Measurements from ENCODE around the gene ZNF839. TPM values are rescaled to one million over a fixed set of nuclear protein-coding genes. Genes with fewer than 3 reads are reported as not detected.

ZNF839 gene
- 1 to 10 TPM; 1.4 to 3.8 (median 2.2) TPM for polyA plus RNA-seq

- DNase-seq: peak; percentile 90 to 92 (median 91)
- H3K4me3 Mint-ChIP-seq: peak within 1 kb of the TSS; percentile 94 to 98 (median 97)
- H3K27me3 Mint-ChIP-seq (ENCODE audit: low read depth in 3 of 3): peaks cover 13 to 35% (median 26%) of the 10 kb centered on the region in 3 donors
- H3K27ac Mint-ChIP-seq: peak within 1 kb of the TSS; percentile 95 to 99 (median 98)
- no peaks in the 10 kb centered on the region for H3K36me3 Mint-ChIP-seq
- H3K9me3 Mint-ChIP-seq: no peaks in the 10 kb centered on the region
- peaks cover 48 to 76% of the 10 kb centered on the region in 2 donors for H3K4me1 Mint-ChIP-seq
These were observed at the start of gene ZNF839 for GRCh38 chr14:102319351-102320032. TSS of gene ZNF839 (plus strand) at chr14:102319746. CDS start at chr14:102319766, 20 bp downstream.

- no peaks in the 10 kb centered on the region for H3K36me3 Mint-ChIP-seq
- H3K4me1 Mint-ChIP-seq: no peaks in the 10 kb centered on the region
- H3K9me3 Mint-ChIP-seq: no peaks in the 10 kb centered on the region
- H3K27me3 Mint-ChIP-seq (ENCODE audit: low read depth in 3 of 3): no peaks in the 10 kb centered on the region
- H3K4me3 Mint-ChIP-seq: no peak overlapping the region
- no peak for DNase-seq
- no peak overlapping the region for H3K27ac Mint-ChIP-seq
These were observed 47.2 kb upstream of the ZNF839 start for GRCh38 chr14:102272392-102272791.

GRCh38 chr14:102275866-102276265, 43.7 kb upstream of the ZNF839 start:
- Mint-ChIP-seq H3K4me3 (no peak overlapping the region), H3K27ac (no peak overlapping the region), H3K4me1 (no peaks in the 10 kb centered on the region)

GRCh38 chr14:102277874-102278630, 41.5 kb upstream of the ZNF839 start:
- Mint-ChIP-seq H3K4me1 (no peaks in the 10 kb centered on the region), H3K27ac (no peak overlapping the region), H3K27me3 (ENCODE audit: low read depth in 3 of 3) (no peaks in the 10 kb centered on the region), H3K36me3 (no peaks in the 10 kb centered on the region), H3K4me3 (no peak overlapping the region), H3K9me3 (no peaks in the 10 kb centered on the region)
- DNase-seq: no peak

More at GRCh38 chr14:102275866-102276265, 43.7 kb upstream of the ZNF839 start:
- no peaks in the 10 kb centered on the region for H3K27me3 Mint-ChIP-seq (ENCODE audit: low read depth in 3 of 3)
- H3K36me3 Mint-ChIP-seq: no peaks in the 10 kb centered on the region
- no peaks in the 10 kb centered on the region for H3K9me3 Mint-ChIP-seq
- no peak for DNase-seq

GRCh38 chr14:102278631-102278935, 41.0 kb upstream of the ZNF839 start:
- no peak overlapping the region for H3K27ac Mint-ChIP-seq
- no peaks in the 10 kb centered on the region for H3K9me3 Mint-ChIP-seq
- no peak overlapping the region for H3K4me3 Mint-ChIP-seq
- H3K4me1 Mint-ChIP-seq: no peaks in the 10 kb centered on the region
- no peaks in the 10 kb centered on the region for H3K36me3 Mint-ChIP-seq
- no peak for DNase-seq
- no peaks in the 10 kb centered on the region for H3K27me3 Mint-ChIP-seq (ENCODE audit: low read depth in 3 of 3)

GRCh38 chr14:102279282-102279681, 40.3 kb upstream of the ZNF839 start:
- no peaks in the 10 kb centered on the region for H3K4me1 Mint-ChIP-seq
- no peaks in the 10 kb centered on the region for H3K36me3 Mint-ChIP-seq
- H3K27me3 Mint-ChIP-seq (ENCODE audit: low read depth in 3 of 3): peaks cover 0 to 1% (median 0%) of the 10 kb centered on the region in 3 donors
- no peak overlapping the region for H3K4me3 Mint-ChIP-seq
- no peak overlapping the region for H3K27ac Mint-ChIP-seq
- no peaks in the 10 kb centered on the region for H3K9me3 Mint-ChIP-seq
- DNase-seq: no peak

- H3K4me1 Mint-ChIP-seq: no peaks in the 10 kb centered on the region
- no peaks in the 10 kb centered on the region for H3K9me3 Mint-ChIP-seq
These were observed 39.7 kb upstream of the ZNF839 start for GRCh38 chr14:102279688-102280348.

GRCh38 chr14:102280376-102280962, 39.1 kb upstream of the ZNF839 start:
- Mint-ChIP-seq H3K4me3 (no peak overlapping the region), H3K9me3 (no peaks in the 10 kb centered on the region), H3K36me3 (no peaks in the 10 kb centered on the region), H3K27me3 (ENCODE audit: low read depth in 3 of 3) (peaks cover 0 to 4% (median 0%) of the 10 kb centered on the region in 3 donors), H3K4me1 (no peaks in the 10 kb centered on the region), H3K27ac (no peak overlapping the region)
- DNase-seq: no peak

More at GRCh38 chr14:102279688-102280348, 39.7 kb upstream of the ZNF839 start:
- H3K27me3 Mint-ChIP-seq (ENCODE audit: low read depth in 3 of 3): peaks cover 0 to 4% (median 0%) of the 10 kb centered on the region in 3 donors
- no peak overlapping the region for H3K27ac Mint-ChIP-seq
- H3K4me3 Mint-ChIP-seq: no peak overlapping the region
- no peaks in the 10 kb centered on the region for H3K36me3 Mint-ChIP-seq
- no peak for DNase-seq

- DNase-seq: no peak
- Mint-ChIP-seq H3K4me3 (no peak overlapping the region), H3K9me3 (no peaks in the 10 kb centered on the region), H3K27ac (no peak overlapping the region), H3K27me3 (ENCODE audit: low read depth in 3 of 3) (peaks cover 0 to 4% (median 0%) of the 10 kb centered on the region in 3 donors), H3K36me3 (no peaks in the 10 kb centered on the region), H3K4me1 (no peaks in the 10 kb centered on the region)
These were observed 36.6 kb upstream of the ZNF839 start for GRCh38 chr14:102282751-102283465.

- Mint-ChIP-seq H3K36me3 (no peaks in the 10 kb centered on the region), H3K4me1 (no peaks in the 10 kb centered on the region), H3K27me3 (ENCODE audit: low read depth in 3 of 3) (peaks cover 0 to 4% (median 0%) of the 10 kb centered on the region in 3 donors), H3K27ac (no peak overlapping the region), H3K4me3 (no peak overlapping the region), H3K9me3 (no peaks in the 10 kb centered on the region)
- no peak for DNase-seq
These were observed 35.9 kb upstream of the ZNF839 start for GRCh38 chr14:102283631-102284129.

GRCh38 chr14:102285106-102285505, 34.4 kb upstream of the ZNF839 start:
- Mint-ChIP-seq H3K9me3 (no peaks in the 10 kb centered on the region), H3K4me1 (no peaks in the 10 kb centered on the region), H3K4me3 (no peak overlapping the region), H3K27ac (no peak overlapping the region), H3K27me3 (ENCODE audit: low read depth in 3 of 3) (peaks cover 0 to 4% (median 0%) of the 10 kb centered on the region in 3 donors), H3K36me3 (no peaks in the 10 kb centered on the region)
- no peak for DNase-seq

GRCh38 chr14:102288139-102288538, 31.4 kb upstream of the ZNF839 start:
- Mint-ChIP-seq H3K4me1 (no peaks in the 10 kb centered on the region), H3K27ac (no peak overlapping the region), H3K4me3 (no peak overlapping the region), H3K9me3 (no peaks in the 10 kb centered on the region), H3K36me3 (no peaks in the 10 kb centered on the region), H3K27me3 (ENCODE audit: low read depth in 3 of 3) (peaks cover 0 to 4% (median 0%) of the 10 kb centered on the region in 3 donors)
- DNase-seq: no peak

GRCh38 chr14:102292441-102292840, 27.1 kb upstream of the ZNF839 start:
- Mint-ChIP-seq H3K27ac (no peak overlapping the region), H3K4me1 (no peaks in the 10 kb centered on the region), H3K36me3 (no peaks in the 10 kb centered on the region)

More at GRCh38 chr14:102292441-102292840, 27.1 kb upstream of the ZNF839 start:
- peaks cover 0 to 4% (median 0%) of the 10 kb centered on the region in 3 donors for H3K27me3 Mint-ChIP-seq (ENCODE audit: low read depth in 3 of 3)
- H3K9me3 Mint-ChIP-seq: no peaks in the 10 kb centered on the region
- no peak overlapping the region for H3K4me3 Mint-ChIP-seq
- no peak for DNase-seq
